K562 (cell line): ENCODE measurements around the gene GCH1.

ENCODE experiments used
- ELF4 ChIP-seq: fragments of 450-650 bp; formaldehyde crosslinking; IDR thresholded peaks from 2 replicates; pipeline ENCODE4 v1.4.0; 2022; ENCODE audit warnings: missing genetic modification characterization
- FOXP1 ChIP-seq: sonication (generic); formaldehyde crosslinking; IDR thresholded peaks from 2 replicates; pipeline ENCODE4 v1.8.0; 2022; ENCODE audit warnings: mild to moderate bottlenecking, missing genetic modification reagents
- POLR2AphosphoS5 ChIP-seq: IDR thresholded peaks from 2 replicates; pipeline ENCODE4 v1.6.1; 2011; ENCODE audit warnings: mild to moderate bottlenecking, low read depth, low read length, moderate library complexity; ENCODE audit not compliant: control insufficient read depth, insufficient read depth
- RFX5 ChIP-seq: IDR thresholded peaks from 2 replicates; pipeline ENCODE4 v1.6.1; 2011; ENCODE audit warnings: low read depth, mild to moderate bottlenecking, improper control_type of control experiment, low read length
- SMARCC2 ChIP-seq: fragments of 450-650 bp; IDR thresholded peaks from 2 replicates; pipeline ENCODE4 v1.6.1; 2017; ENCODE audit warnings: antibody characterized with exemption, moderate library complexity, mild to moderate bottlenecking, low read depth
- SOX6 ChIP-seq: fragments of 450-650 bp; IDR thresholded peaks from 2 replicates; pipeline ENCODE4 v1.6.1; 2014; ENCODE audit warnings: mild to moderate bottlenecking
- SP1 ChIP-seq: sonication (generic); formaldehyde crosslinking; IDR thresholded peaks from 2 replicates; pipeline ENCODE4 v1.8.1; 2022; ENCODE audit warnings: mild to moderate bottlenecking, missing genetic modification reagents
- SP2 ChIP-seq: IDR thresholded peaks from 2 replicates; pipeline ENCODE4 v1.6.1; 2011; ENCODE audit warnings: mild to moderate bottlenecking, low read depth, low read length, moderate library complexity; ENCODE audit not compliant: poor library complexity, severe bottlenecking; ENCODE audit errors: extremely low read depth
- ZBTB8A ChIP-seq: fragments of 450-650 bp; IDR thresholded peaks from 2 replicates; pipeline ENCODE4 v1.6.1; 2018; ENCODE audit warnings: mild to moderate bottlenecking, moderate library complexity; ENCODE audit not compliant: partially characterized antibody
- ZNF3 ChIP-seq: fragments of 250-450 bp; sonication (Bioruptor Pico); IDR thresholded peaks from 2 replicates; pipeline ENCODE4 v1.5.0; 2021; ENCODE audit warnings: mild to moderate bottlenecking, moderate library complexity
- TF ChIP-seq, protein P1 (sequence below): sonication (generic); formaldehyde crosslinking; IDR thresholded peaks from 2 replicates; pipeline ENCODE4 v1.5.0; 2020; ENCODE audit warnings: missing genetic modification reagents
- TF ChIP-seq, protein P2 (sequence below), 3 experiments: IDR thresholded peaks in 2 of 3; conservative IDR thresholded peaks in 1 of 3; 2 replicates each; pipeline ENCODE4 v1.5.1; 2011 to 2012; ENCODE audit warnings: low read length in 3 of 3, mild to moderate bottlenecking in 3 of 3, control low read depth in 2 of 3, improper control_type of control experiment in 1 of 3, inconsistent platforms in 1 of 3, low read depth in 1 of 3, mixed read lengths in 1 of 3, moderate library complexity in 1 of 3; ENCODE audit not compliant: insufficient read depth in 2 of 3

DNA sequence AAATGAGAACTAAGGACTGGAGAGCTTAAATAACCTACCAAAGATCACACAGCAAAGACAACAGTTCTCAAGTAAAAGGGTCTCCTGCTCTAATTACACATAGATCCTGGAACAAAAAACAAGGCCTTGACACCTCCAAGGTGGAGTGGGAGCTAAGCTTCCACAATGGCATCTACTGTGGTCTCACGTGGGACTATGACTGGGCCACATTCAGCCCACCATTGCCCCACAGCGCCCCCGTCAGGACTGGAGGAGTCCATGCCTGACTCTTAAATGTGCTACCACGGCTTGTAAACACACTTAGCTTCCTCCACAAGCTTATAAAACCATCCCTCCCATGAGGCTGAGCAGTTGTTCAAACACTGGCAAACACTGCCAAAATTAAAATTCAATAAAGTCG is 88.5 kb downstream of the GCH1 start:
- no peak for TF ChIP-seq SMARCC2
- no peak for TF ChIP-seq SP1
- no peak for TF ChIP-seq ZNF3 (CRISPR knock-in tag)
- TF ChIP-seq, protein P1, sequence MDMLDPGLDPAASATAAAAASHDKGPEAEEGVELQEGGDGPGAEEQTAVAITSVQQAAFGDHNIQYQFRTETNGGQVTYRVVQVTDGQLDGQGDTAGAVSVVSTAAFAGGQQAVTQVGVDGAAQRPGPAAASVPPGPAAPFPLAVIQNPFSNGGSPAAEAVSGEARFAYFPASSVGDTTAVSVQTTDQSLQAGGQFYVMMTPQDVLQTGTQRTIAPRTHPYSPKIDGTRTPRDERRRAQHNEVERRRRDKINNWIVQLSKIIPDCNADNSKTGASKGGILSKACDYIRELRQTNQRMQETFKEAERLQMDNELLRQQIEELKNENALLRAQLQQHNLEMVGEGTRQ (CRISPR knock-in tag), result no peak
- TF ChIP-seq, protein P2, sequence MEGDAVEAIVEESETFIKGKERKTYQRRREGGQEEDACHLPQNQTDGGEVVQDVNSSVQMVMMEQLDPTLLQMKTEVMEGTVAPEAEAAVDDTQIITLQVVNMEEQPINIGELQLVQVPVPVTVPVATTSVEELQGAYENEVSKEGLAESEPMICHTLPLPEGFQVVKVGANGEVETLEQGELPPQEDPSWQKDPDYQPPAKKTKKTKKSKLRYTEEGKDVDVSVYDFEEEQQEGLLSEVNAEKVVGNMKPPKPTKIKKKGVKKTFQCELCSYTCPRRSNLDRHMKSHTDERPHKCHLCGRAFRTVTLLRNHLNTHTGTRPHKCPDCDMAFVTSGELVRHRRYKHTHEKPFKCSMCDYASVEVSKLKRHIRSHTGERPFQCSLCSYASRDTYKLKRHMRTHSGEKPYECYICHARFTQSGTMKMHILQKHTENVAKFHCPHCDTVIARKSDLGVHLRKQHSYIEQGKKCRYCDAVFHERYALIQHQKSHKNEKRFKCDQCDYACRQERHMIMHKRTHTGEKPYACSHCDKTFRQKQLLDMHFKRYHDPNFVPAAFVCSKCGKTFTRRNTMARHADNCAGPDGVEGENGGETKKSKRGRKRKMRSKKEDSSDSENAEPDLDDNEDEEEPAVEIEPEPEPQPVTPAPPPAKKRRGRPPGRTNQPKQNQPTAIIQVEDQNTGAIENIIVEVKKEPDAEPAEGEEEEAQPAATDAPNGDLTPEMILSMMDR (IDR thresholded peaks at IDR 0.05 in 2 of 3, conservative IDR thresholded peaks at IDR 0.05 in 1 of 3; ENCODE audit: insufficient read depth in 2 of 3, low read depth in 1 of 3, low read length in 3 of 3), result peak; percentile 40 to 58 (median 47); a peak in 5 of 6 replicates
- TF ChIP-seq ZBTB8A, result no peak
- TF ChIP-seq ELF4, result no peak
- TF ChIP-seq POLR2AphosphoS5, result no peak
- no peak for TF ChIP-seq FOXP1 (CRISPR knock-in tag)
- TF ChIP-seq SP2, result peak; percentile 31
- no peak for TF ChIP-seq SOX6
- TF ChIP-seq RFX5, result no peak
